ENCODE data around the gene HERC5.
A peak's percentile ranks its signal among the peaks of the same experiment; 100 is the strongest.
"Not testable (repeated sequence)": the region's sequence is repeated elsewhere in the genome, so short reads cannot be mapped to it uniquely, and the experiment has no call there.

Gene HERC5

DNA sequence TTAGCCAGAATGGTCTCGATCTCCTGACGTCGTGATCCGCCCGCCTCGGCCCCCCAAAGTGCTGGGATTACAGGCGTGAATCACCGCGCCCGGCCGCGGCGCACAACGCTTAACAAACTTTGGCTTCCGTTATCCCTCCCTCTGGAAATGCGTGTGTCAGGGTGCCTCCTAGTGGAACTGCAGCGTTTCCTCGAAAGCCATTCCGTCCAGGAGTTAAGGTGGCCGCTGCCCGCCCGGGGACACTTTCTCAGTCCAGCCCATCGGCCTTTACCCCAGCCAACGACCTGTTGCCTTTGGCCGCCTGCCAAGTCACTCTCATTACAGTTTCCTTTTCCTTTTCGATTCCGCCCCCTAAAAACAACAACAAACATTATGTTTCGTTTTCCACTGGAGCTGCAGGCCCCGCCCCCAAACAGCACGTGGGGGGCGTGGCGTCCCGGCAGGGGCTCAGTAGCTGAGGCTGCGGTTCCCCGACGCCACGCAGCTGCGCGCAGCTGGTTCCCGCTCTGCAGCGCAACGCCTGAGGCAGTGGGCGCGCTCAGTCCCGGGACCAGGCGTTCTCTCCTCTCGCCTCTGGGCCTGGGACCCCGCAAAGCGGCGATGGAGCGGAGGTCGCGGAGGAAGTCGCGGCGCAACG lies at the start of gene HERC5:
TSS of gene HERC5 (plus strand) at position 450 of the 637 bp plus-strand sequence. CDS start at position 601, 151 bp downstream.
- DNase-seq: peak; percentile 32 to 43

DNA sequence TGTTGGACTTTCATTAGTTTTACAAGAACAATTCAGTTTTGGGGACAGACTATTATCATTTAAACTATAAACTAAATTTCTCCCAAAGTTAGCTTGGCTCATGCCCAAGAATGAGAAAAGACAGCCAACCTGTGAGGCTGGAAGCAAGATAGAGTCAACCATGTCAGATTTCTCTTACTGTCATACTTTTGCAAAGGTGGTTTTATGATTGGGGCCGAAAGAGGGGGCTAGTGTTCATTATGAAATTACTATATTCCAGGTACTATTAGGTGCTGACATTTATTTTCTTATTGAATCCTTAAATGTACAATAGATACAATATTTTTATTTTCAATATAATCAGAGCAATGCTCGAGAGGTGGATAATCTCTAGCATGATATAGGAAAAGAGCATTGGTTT lies 47.7 kb upstream of the HERC5 start:
- DNase-seq: no peak

DNA sequence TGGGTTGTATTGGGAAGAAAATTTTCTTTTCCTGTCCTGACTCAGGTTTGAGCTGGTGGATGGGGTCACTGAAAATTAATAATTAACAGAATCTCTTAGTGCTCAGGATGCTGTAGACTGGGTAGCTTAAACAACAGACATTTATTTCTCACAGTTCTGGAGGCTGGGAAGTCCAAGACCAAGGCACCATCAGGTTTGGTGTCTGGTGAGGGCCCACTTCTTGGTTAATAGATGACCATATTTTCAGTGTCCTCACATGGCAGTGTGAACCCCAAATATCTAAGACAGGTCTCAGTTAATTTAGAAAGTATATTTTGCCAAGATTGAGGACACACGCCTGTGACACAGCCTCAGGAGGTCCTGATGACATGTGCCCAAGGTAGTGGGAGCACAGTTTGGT lies 47.1 kb upstream of the HERC5 start:
- no peak for DNase-seq

DNA sequence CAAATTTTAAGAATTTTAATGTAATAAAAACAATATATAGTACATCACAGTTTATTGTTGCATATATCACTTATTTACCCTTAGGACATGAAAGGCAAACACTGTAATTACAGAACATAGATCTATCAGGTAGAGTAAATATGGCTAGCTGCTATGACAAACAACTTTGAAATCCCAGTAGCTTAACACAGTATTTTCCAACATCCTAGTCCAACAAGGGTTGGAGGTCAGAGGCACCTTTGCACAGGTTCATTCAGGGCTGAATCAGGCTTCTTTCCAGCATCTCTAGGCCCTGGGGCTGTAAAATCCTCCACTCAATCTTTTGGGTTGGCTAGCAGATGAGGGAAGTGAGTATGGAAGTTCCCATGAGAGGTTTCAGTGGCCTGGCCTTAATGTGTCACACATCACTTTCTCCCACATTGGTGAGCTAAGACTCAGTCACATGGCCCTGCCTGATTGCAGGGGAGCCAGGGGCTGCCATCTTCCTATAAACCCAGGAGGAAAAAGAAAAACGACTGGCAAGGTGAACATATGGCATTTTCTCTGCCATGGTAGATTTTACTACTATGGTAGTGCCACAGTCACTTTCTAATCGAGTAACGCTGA lies 45.3 kb upstream of the HERC5 start:
- no peak for DNase-seq

DNA sequence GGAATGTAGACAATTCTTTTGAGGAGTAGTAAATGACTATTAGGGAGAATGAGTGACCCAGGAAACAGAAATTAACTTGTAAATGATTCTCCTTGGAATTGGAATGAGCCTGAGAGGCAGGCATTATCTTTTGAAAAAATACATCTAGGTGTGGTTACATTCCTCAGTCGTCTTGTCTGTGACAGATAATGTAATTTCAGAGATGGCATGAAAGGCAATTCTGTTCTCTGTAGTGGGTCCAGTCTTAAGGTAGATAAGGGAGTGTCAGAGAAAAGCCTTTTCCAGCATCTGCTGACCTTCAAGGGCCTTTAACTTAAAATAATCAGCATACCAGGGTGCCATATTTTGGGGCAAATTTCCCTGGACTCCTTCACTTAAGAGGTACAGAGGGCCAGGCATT lies 43.1 kb upstream of the HERC5 start:
- DNase-seq: no peak

DNA sequence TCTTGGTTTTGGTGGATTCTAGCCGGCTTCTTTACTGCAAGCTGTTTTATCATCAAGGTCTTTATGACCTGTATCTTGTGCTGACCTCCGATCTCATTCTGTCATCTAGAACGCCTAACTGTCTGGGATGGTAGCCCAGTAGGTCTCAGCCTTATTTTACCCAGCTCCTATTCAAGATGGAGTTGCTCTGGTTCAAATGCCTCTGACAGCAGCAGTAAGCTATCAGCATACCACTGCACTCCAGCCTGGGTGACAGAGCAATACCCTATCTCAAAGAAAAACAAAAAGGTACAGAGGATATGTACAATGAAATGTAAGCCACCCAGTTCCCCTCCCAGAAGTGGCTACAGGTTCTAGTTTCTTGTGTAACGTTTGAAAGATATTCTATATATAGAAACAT lies 42.2 kb upstream of the HERC5 start:
- DNase-seq: no peak

DNA sequence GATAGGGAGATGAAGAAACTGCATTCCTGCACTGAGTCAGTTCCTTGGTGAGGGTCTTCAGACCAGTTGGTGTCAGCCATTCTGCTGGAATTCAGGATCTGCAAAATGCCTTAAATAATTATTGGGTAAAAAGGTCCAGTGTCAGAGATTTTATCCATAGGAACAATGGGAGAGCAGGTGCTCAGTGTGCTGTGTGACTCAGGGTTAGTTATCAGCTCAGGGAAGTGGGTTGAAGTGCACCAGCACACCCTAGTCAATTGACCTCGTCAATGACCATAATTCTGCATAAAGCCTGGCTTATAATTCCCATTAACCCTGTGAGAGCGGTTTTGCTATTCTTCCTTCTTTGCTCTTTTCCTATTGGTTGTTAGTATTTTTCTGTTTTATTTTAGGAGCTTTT lies 40.9 kb upstream of the HERC5 start:
- DNase-seq: no peak

DNA sequence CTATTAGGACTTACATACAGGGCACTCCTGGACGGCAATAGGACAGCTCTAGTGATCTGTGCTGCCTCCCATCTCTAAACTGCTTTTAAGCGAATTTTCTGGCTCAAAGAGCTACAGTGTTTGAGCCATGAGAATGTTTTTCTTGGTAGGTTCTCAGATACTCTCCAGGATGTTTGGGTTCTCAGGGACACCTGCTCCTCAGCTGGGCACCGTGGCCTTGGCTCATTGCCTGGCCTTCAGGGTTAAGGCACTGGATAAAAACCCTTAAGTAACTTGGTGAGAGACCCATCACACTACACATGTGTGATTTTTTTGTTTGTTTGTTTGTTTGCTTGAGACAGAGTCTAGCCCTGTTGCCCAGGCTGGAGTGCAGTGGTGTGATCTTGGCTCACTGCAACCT lies 38.5 kb upstream of the HERC5 start:
- no peak for DNase-seq

DNA sequence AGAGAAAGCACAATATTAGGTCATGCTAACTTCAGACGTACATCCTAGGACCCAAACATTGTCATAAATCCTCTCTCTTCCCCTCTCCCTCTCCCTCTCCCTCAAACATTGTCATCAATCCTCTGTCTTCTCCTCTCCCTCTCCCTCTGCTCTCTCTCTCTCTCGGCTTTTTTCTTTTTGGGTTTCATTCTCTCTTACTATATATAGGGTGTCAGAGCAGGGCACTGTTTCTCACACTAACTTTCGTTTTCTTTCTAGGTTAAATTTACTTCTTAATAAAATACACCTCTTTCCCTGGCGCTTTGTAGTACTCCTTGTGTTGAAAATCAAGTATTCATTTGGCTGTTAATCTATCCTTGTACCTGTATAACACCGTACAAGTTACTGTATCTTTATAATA lies 37.0 kb upstream of the HERC5 start:
- DNase-seq: no peak

DNA sequence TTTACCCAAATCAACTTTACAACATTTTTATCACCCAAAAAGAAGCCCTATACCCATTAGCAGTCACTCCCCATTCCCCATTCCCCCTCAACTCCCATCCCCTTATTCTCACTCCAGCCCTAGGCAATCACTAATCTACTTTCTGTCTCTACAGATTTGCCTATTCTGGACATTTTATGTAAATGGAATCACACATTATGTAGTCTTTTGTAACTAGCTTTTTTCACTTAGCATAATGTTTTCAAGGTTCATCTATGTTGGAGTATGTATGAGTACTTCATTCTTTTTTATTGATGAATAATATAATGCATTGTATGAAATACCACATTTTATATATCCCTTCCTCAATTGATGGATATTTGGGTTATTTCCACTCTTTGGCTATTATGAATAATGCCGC lies 36.1 kb upstream of the HERC5 start:
- no peak for DNase-seq

DNA sequence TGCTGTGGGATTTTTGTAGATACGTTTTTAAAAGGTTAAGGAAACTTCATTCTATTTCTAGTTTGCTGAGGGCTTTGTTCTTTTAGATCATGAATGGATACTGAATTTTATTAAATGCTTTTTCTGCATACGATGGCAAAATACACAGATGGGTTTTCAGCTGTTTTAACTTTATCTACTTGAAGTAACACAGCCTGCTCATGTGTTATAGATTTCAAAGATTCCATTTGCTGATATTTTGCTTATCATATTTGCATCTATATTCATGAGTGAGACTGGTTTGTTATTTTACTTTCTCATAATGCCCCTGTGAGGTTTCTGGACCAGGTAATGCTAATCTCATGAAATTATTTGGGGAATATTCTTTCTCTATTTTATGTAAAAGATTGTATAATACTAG lies 34.5 kb upstream of the HERC5 start:
- no peak for DNase-seq

DNA sequence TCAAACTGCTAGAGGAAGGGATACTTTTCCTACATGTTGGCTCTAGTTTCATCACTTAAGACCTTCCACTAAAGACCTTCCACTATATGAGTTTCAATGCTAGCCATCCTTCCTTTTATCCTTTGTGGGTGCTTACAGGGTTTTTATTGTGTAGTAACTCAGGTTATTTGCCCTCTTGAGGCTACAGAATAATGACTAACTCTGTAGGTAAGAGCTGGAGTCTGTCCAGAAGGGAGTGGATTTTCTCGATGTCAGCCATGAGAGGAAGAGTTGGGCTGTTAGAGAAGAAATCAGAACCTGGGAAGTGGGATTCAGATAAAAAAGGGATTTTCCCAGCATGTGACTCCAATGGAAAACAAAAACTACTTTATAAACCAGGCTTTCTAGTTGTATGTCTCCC lies 27.5 kb upstream of the HERC5 start:
- DNase-seq: no peak

DNA sequence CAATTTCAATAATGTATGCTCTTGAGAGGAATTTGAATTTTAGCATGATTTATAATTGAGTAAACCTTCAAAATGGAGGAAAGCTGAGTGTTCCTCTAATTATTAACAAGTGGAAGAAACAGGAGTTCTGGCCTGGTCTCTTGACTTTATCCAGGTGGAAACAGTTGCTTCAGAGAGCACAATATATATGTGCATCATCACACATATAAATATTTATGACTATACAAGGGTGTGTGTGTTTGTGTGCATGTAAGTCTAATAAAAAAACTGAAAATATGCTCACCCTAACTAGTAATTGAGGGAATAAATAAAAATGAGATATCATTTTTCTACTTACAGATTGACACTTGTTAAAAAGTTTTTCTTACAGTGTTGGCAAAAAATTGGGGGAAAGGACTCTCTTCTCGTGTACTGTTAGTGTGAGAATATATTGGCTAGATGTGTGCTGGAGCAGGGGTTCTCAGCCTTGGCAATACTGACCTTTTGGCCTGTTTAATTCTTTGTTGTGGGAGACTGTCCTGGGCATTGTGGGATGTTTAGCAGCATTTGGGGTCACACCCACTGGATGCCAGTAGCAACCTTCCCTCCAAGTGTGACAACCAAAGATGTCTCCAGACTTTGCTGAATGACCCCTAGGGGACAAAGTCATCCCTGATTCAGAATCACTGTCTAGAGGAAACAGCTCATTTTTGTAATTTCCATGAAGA lies 20.8 kb upstream of the HERC5 start:
- DNase-seq: no peak

DNA sequence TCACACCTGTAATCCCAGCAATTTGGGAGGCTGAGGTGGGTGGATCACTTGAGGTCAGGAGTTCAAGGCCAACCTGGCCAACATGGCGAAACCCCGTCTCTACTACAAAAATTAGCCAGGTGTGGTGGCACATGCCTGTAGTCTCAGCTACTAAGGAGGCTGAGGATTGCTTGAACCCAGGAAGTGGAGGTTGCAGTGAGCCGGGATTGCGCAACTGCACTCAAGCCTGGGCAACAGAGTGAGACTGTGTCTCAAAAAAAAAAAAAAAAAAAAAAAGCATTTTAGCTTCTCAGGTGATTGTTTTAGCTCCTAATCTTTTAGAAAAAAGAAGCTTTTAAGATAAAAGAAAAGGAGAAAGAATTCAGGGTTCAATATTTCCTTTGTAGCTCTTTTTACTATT lies 19.0 kb upstream of the HERC5 start:
- not testable (repeated sequence) for DNase-seq

DNA sequence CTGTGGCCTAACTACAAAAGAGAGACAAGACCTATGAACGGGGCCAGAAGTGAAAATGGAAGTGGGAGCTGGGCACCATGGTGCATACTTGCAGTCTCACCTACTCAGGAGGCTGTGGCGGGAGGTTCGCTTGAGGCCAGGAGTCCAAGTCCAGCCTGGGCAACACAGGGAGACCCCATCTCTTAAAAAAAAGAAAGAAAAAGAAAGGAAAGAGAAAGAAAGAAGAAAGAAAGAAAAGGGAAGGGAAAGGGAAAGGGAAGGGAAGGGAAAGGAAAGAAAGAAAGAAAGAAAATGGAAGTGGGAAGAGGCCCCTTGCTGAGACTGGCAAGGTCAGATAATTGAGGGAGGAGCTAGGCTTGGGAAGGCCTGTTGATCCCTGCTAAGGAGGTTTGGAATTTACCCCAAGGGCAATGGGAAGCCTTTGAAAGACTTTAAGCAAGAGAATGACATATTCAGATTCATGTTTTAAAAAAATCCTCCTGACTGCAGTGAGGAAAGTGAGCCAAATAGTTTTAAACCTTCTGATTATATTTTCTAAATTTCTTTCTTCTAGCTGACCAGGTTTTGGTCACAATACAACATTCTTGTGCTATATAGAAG lies 17.7 kb upstream of the HERC5 start:
- DNase-seq: no peak

DNA sequence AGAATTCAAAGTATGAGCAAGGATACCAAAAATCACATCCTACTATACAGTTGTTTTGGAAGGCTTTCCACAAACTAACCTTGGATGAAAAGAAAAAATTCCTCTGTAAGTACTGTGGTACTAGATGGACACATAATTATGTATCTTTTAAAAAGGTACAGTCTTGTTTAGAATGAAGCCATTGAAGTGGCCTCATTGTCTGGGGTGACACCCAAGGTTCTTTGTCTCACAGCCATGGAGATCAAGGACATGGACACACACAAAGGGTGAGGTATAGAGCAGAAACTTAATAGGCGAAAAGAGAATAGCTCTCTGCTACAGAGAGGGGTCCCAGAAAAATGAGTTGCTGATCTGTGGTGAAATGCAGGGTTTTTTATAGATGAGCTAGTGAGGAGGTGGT lies 16.8 kb upstream of the HERC5 start:
- DNase-seq: no peak

DNA sequence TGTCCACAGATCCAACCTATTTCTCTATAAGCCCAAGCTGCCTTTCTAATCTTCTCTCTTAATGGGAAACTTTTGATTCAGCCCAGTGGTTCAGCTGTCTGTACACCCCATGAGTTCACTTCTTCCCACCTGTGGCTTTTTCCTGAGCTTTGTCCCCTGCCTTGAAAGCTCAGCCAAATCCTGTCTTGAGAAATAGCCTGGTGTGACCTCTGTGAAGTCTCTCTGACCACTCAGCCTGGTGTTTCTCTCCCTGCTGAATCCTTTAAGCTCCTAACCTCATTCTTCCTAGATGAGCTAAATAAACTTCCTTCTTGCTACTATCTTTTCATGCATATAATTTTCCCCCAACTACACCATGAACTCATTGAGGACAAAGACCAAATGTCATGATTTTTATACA lies 15.2 kb upstream of the HERC5 start:
- DNase-seq: no peak

DNA sequence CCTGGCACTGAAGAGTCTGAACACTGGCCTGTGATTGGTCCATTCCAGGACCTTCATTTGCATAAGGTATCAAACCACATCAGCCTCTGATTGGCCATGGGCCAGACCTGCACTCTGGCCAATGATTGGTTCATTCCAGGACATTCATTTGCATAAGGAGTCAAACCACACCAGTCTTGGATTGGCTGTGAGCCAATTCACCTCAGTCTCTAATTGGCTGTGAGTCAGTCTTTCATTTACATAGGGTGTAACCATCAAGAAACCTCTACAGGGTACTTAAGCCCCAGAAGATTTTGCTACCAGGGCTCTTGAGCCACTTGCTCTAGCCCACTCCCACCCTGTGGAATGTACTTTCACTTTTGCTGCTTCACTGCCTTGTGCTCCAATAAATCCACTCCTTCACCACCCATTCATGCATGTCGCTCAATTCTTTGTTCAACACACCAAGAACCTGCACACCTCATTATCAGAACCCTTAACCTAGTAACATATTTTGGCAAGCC lies 14.2 kb upstream of the HERC5 start:
- no peak for DNase-seq

DNA sequence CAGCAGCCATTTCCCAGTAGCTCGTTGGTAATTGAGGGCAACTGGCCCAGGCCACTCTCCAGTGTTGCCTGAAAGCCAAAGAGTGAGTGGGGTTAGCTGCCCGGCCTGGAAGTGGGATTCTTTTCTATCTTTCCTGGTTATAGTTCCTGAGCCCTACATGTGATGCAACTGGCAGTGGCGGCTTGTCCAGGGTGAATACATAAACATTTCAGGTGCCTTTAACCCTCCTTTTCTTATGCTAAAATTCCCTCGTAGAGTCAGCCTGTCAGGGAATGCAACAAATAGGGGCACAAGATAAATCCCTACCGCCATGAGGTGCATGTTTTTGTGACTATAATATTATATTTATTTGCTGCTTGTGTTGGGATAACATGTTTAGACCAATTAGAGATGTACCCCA lies 13.4 kb upstream of the HERC5 start:
- no peak for DNase-seq

DNA sequence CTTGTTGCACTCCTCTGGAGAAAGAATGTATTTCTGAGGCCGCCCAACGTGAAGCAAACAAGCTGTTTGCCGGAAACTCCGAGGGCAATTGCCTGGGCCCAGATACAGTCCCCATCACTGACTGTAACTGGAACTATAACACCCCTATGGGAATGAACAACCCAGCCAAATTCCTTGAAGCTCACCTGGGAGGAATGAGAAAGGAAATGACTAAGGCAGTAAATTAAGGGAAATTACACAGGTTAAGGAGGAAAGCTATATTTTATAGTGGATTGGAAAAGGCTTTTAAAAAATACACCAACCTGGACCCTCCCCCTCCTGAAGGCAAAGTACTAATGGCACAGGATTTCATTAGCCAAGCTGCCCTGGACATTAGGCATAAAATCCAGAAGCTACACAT lies 11.7 kb upstream of the HERC5 start:
- no peak for DNase-seq

DNA sequence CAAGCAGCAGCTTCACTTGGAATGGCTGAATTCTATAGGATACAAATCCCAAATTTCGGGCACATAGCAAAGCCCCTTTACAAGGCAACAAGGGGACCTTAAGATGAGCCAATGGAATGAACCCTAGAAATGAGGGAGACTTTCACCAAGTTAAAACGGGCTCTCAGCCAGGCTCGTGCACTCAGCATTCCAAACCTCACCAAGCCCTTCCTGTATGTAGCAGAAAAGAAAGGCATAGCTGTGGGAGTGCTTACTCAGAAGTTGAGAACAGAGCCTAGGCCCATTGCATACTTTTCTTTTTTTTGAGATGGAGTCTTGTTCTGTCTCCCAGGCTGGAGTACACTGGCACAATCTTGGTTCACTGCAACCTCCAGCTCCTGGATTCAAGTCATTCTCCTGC lies 10.8 kb upstream of the HERC5 start:
- DNase-seq: no peak

DNA sequence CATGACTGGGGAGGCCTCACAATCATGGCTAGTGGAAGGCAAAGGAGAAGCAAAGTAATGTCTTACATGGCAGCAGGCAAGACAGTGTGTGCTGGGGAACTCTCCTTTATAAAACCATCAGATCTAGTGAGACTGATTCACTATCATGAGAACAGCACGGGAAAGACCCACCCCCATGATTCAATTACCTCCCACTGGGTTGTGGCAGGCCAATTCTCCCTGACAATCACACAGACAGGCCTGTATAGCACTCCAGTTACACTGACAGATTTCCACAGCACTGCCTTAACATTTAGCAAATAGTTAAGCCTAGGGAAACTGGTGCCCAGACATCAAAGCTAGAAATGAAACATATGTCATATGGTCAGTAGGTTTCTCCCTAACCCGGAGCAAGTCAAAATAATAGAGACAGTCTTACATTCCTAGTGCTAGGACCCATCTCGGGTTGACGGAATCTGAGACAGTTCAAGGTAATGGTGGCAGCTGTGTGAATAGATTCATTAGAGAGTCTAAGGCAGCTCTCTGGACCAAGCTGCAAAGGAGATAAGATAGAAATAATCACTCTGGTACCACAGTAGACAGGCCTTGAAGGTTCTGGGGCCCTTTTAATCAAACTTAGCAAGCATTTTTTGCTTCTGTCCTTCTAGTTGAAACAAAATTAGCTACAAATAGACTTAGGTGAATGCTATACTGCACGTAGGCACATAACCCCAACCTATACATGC lies 9.4 kb upstream of the HERC5 start:
- DNase-seq: no peak

DNA sequence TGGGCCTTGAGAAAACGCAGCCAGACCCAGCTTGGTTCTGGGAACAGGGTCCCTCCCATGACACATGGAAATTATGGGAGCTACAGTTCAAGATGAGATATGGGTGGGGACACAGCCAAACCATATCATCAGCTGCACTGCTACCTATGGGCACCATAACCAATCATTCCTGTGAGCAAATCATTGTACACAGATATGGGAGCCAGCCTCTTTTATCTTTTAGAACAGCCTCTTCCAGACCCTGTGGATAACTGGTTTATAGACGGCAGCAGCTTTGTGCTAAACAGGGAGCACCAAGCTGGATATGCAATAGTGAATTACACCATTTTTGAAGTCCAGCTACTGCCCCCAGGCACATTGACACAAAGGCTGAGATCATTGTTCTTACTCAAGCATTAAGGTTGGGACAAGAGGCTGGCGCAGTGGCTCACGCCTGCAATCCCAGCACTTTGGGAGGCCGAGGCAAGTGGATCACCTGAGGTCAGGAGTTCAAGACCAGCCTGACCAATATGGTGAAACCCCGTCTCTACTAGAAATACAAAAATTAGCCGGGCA lies 8.6 kb upstream of the HERC5 start:
- not testable (repeated sequence) for DNase-seq
